OCI-LY1 (cell line): Measurements from ENCODE around the gene CAB39.

ENCODE experiments used
- H2AFZ ChIP-seq: fragments of 200-600 bp; sonication (generic), shearing (Covaris generic); 2 replicates; pipeline ENCODE4 v1.6.0; 2014; ENCODE audit warnings: antibody characterized with exemption, mild to moderate bottlenecking, low read length
- H3F3A ChIP-seq: fragments of 200-600 bp; sonication (generic), shearing (Covaris generic); 2 replicates; pipeline ENCODE4 v1.6.0; 2014; ENCODE audit warnings: mild to moderate bottlenecking, antibody characterized with exemption, low read length, moderate library complexity; ENCODE audit not compliant: insufficient read depth
- H3K27ac ChIP-seq: fragments of 200-600 bp; sonication (generic); 2 replicates; pipeline ENCODE4 v1.5.1; 2014; ENCODE audit warnings: low read length, mixed run types, mild to moderate bottlenecking, low read depth; ENCODE audit not compliant: poor library complexity, severe bottlenecking
- H3K27me3 ChIP-seq: fragments of 200-600 bp; sonication (generic); 2 replicates; pipeline ENCODE4 v1.6.0; 2014; ENCODE audit warnings: antibody characterized with exemption, mild to moderate bottlenecking, low read length, moderate library complexity; ENCODE audit not compliant: insufficient read depth
- H3K36me3 ChIP-seq: fragments of 200-600 bp; sonication (generic); 2 replicates; pipeline ENCODE4 v1.6.1; 2014; ENCODE audit warnings: mild to moderate bottlenecking, antibody characterized with exemption, low read length, moderate library complexity, mixed read lengths; ENCODE audit not compliant: insufficient read depth
- H3K4me1 ChIP-seq: fragments of 200-600 bp; sonication (generic); 2 replicates; pipeline ENCODE4 v1.5.1; 2014; ENCODE audit warnings: mild to moderate bottlenecking, low read length, moderate library complexity; ENCODE audit not compliant: insufficient read depth, severe bottlenecking
- H3K4me2 ChIP-seq: fragments of 200-600 bp; sonication (generic), shearing (Covaris generic); 2 replicates; pipeline ENCODE4 v1.6.1; 2014; ENCODE audit warnings: low read length
- H3K4me3 ChIP-seq: fragments of 200-600 bp; sonication (generic); 2 replicates; pipeline ENCODE4 v1.5.1; 2014; ENCODE audit warnings: low read length, low read depth, mild to moderate bottlenecking, mixed read lengths; ENCODE audit not compliant: poor library complexity, severe bottlenecking
- H3K79me2 ChIP-seq: fragments of 200-600 bp; shearing (Covaris generic); 2 replicates; pipeline ENCODE4 v1.6.1; 2016; ENCODE audit warnings: mixed run types, low read length, mixed read lengths; ENCODE audit not compliant: insufficient read depth
- H3K9ac ChIP-seq: fragments of 200-600 bp; sonication (generic), shearing (Covaris generic); 2 replicates; pipeline ENCODE4 v1.6.1; 2014; ENCODE audit warnings: mild to moderate bottlenecking, low read length, mixed read lengths
- H3K9me2 ChIP-seq: fragments of 200-600 bp; sonication (generic), shearing (Covaris generic); 2 replicates; pipeline ENCODE4 v1.6.1; 2014; ENCODE audit warnings: low read depth, mild to moderate bottlenecking, low read length, mixed read lengths
- H3K9me3 ChIP-seq: fragments of 200-600 bp; shearing (Covaris generic); 2 replicates; pipeline ENCODE4 v1.6.1; 2014; ENCODE audit warnings: low read length, mixed read lengths
- H4K20me1 ChIP-seq: fragments of 200-600 bp; sonication (generic), shearing (Covaris generic); 2 replicates; pipeline ENCODE4 v1.6.0; 2016; ENCODE audit warnings: mild to moderate bottlenecking, low read length; ENCODE audit not compliant: insufficient read depth
- EZH2 ChIP-seq: fragments of 200-600 bp; sonication (generic), shearing (Covaris generic); IDR thresholded peaks from 2 replicates; pipeline ENCODE4 v1.8.0; 2017; ENCODE audit warnings: borderline replicate concordance, mixed run types, mild to moderate bottlenecking, antibody characterized with exemption, low read length, moderate library complexity, mixed read lengths
- TF ChIP-seq, protein P1 (sequence below): fragments of 200-600 bp; sonication (generic), shearing (Covaris generic); IDR thresholded peaks from 2 replicates; pipeline ENCODE4 v1.5.1; 2017; ENCODE audit warnings: mild to moderate bottlenecking, antibody characterized with exemption, low read length, moderate library complexity, mixed read lengths

The CAB39 gene

DNA sequence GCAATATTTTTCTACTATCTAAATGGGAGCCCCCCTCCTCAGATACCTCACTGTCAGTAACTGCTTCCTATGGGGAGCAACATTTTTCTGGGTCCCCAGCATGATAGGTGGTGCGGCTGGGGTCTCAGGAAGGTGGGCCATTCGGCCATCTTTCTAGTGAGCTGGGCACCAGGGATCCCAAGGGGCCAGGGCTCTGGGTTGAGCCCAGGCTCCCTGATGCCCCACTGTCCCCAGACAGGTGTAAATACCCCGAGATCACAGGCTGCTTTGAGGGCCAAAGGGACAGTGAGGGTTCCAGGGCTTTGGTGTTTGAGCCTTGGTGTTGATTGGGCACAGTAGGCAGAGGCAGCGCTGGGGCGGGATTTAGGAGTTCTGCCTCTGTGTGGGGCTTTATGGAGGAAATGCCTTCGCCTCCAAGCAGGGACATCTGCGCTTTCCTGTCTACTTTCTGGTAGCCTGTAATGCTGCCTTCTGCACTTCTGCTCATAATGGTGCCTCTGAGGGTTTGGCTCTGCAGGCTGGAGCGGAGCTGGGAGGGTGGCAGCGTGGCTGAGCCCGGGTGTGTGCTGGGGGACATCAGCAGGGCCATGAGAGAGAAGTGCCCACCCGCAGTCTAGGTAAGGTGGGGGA lies 157.4 kb downstream of the CAB39 start:
- Histone ChIP-seq H3K79me2 (no peaks in the 10 kb centered on the region), H3K9me3 (no peaks in the 10 kb centered on the region), H3K9me2 (no peaks in the 10 kb centered on the region), H3K4me3 (no peak overlapping the region), H3K9ac (no peak overlapping the region), H2AFZ (no peak overlapping the region), H3K27me3 (no peaks in the 10 kb centered on the region), H4K20me1 (no peaks in the 10 kb centered on the region), H3K4me2 (no peak overlapping the region), H3K36me3 (no peaks in the 10 kb centered on the region), H3F3A (0 out of 2 replicates have a peak, but pooled peaks cover 6% of the 10 kb centered on the region), H3K4me1 (peaks cover 16% of the 10 kb centered on the region), H3K27ac (no peak overlapping the region)
- TF ChIP-seq EZH2, result no peak
- TF ChIP-seq, protein P1, sequence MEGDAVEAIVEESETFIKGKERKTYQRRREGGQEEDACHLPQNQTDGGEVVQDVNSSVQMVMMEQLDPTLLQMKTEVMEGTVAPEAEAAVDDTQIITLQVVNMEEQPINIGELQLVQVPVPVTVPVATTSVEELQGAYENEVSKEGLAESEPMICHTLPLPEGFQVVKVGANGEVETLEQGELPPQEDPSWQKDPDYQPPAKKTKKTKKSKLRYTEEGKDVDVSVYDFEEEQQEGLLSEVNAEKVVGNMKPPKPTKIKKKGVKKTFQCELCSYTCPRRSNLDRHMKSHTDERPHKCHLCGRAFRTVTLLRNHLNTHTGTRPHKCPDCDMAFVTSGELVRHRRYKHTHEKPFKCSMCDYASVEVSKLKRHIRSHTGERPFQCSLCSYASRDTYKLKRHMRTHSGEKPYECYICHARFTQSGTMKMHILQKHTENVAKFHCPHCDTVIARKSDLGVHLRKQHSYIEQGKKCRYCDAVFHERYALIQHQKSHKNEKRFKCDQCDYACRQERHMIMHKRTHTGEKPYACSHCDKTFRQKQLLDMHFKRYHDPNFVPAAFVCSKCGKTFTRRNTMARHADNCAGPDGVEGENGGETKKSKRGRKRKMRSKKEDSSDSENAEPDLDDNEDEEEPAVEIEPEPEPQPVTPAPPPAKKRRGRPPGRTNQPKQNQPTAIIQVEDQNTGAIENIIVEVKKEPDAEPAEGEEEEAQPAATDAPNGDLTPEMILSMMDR, result no peak
